A673 (cell line): ENCODE data around the gene ARID3A. TPM values are rescaled to one million over a fixed set of nuclear protein-coding genes. Genes with fewer than 3 reads are reported as not detected.

ENCODE experiments used
- BruUV-seq: library from RNA; stranded (reverse); fragments of 400-500 nt; replicated peaks from 2 replicates; lab custom pipeline; 2021; lab: Mats Ljungman, UMichigan
- CTCF ChIA-PET: fragments of 300-600 bp; sonication (Branson Sonifier 250); formaldehyde crosslinking; loops from one replicate; lab custom pipeline; 2022; ENCODE audit warnings: antibody characterized with exemption; lab: Charles Lee
- POLR2A ChIA-PET: fragments of 300-600 bp; sonication (Branson Sonifier 250); formaldehyde crosslinking; loops from one replicate; lab custom pipeline; 2022; ENCODE audit warnings: antibody characterized with exemption; ENCODE audit not compliant: low non-redundant PET; lab: Charles Lee
- DNase-seq: peaks from one replicate; pipeline ENCODE4 v3.0.0-alpha.2; 2015; ENCODE audit warnings: low spot score
- H3K27ac ChIP-seq: fragments of 200-600 bp; sonication (generic); 2 replicates; pipeline ENCODE4 v1.5.1; 2016; ENCODE audit warnings: mixed run types, low read depth, mild to moderate bottlenecking, mixed read lengths, antibody characterized with exemption, low read length; ENCODE audit not compliant: poor library complexity, severe bottlenecking
- H3K27me3 ChIP-seq: fragments of 200-600 bp; sonication (generic); replicated peaks from 2 replicates; pipeline ENCODE4 v1.6.1; 2017; ENCODE audit warnings: mixed run types, low read depth, mild to moderate bottlenecking, mixed read lengths, antibody characterized with exemption, low read length; ENCODE audit not compliant: insufficient read depth, poor library complexity
- H3K36me3 ChIP-seq: fragments of 200-600 bp; sonication (generic); 2 replicates; pipeline ENCODE4 v1.6.1; 2016; ENCODE audit warnings: mixed run types, mild to moderate bottlenecking, mixed read lengths, antibody characterized with exemption, low read length; ENCODE audit not compliant: insufficient read depth, poor library complexity, severe bottlenecking
- H3K4me1 ChIP-seq: fragments of 200-600 bp; sonication (generic); 2 replicates; pipeline ENCODE4 v1.6.1; 2017; ENCODE audit warnings: mixed run types, mild to moderate bottlenecking, mixed read lengths, antibody characterized with exemption, low read length; ENCODE audit not compliant: insufficient read depth, poor library complexity, severe bottlenecking
- H3K4me3 ChIP-seq: fragments of 200-600 bp; sonication (generic); 2 replicates; pipeline ENCODE4 v1.5.1; 2016; ENCODE audit warnings: low read depth, mixed run types, mild to moderate bottlenecking, mixed read lengths, low read length; ENCODE audit not compliant: poor library complexity, severe bottlenecking
- H3K9me3 ChIP-seq: fragments of 200-600 bp; sonication (generic); 2 replicates; pipeline ENCODE4 v1.6.1; 2016; ENCODE audit warnings: mixed run types, low read depth, mild to moderate bottlenecking, mixed read lengths, antibody characterized with exemption, low read length; ENCODE audit not compliant: poor library complexity, severe bottlenecking
- CTCF ChIP-seq: fragments of 300-800, 200-600 bp; sonication (generic); conservative IDR thresholded peaks from 2 replicates; pipeline ENCODE4 v1.5.1; 2017; ENCODE audit warnings: low read depth, mild to moderate bottlenecking, antibody characterized with exemption, low read length, moderate library complexity, mixed read lengths
- EZH2 ChIP-seq: fragments of 200-600 bp; sonication (generic); IDR thresholded peaks from 2 replicates; pipeline ENCODE4 v1.6.1; 2017; ENCODE audit warnings: borderline replicate concordance, low read depth, mild to moderate bottlenecking, mixed read lengths, antibody characterized with exemption, low read length; ENCODE audit not compliant: poor library complexity, severe bottlenecking
- intact Hi-C: fragments of 100-400 bp; cut with micrococcal nuclease; formaldehyde crosslinking; loops from one replicate; pipeline ENCODE4 v1.10.0; 2022; ENCODE audit not compliant: unreplicated experiment
- total RNA-seq: library from RNA; stranded (reverse); gene quantifications from 2 replicates; pipeline ENCODE4 v1.2.3, GENCODE V29; 2021

The ARID3A gene
- total RNA-seq, 1 experiment from 2014 or later: 19.6 TPM

GRCh38 chr19:1018393-1018792 lies 92.6 kb downstream of the ARID3A start:
- H3K9me3 ChIP-seq: no peaks in the 10 kb centered on the region
- BruUV-seq: no TSS peak
- no peak for DNase-seq
- no peak overlapping the region for H3K4me3 ChIP-seq
- H3K36me3 ChIP-seq: peaks cover 11% of the 10 kb centered on the region
- TF ChIP-seq CTCF: no peak
- no peak for TF ChIP-seq EZH2
- CTCF ChIA-PET: no interaction called here
- intact Hi-C loops: no loop called here
- H3K27ac ChIP-seq: peak overlapping the region; percentile 61
- peaks cover 30% of the 10 kb centered on the region for H3K4me1 ChIP-seq
- H3K27me3 ChIP-seq: no peaks in the 10 kb centered on the region
- POLR2A ChIA-PET: no interaction called here

GRCh38 chr19:1018932-1019615 lies 93.2 kb downstream of the ARID3A start:
- no peak for DNase-seq
- peaks cover 30% of the 10 kb centered on the region for H3K4me1 ChIP-seq
- H3K36me3 ChIP-seq: peaks cover 6% of the 10 kb centered on the region
- H3K9me3 ChIP-seq: no peaks in the 10 kb centered on the region
- POLR2A ChIA-PET: interaction anchor here (0.6 kb wide), 1 partner anchor 98 kb away, joined by 9 read pairs; no protein-coding TSS in a partner anchor
- peak overlapping the region; percentile 100 for H3K4me3 ChIP-seq
- intact Hi-C loops: no loop called here
- no TSS peak for BruUV-seq
- H3K27me3 ChIP-seq: no peaks in the 10 kb centered on the region
- CTCF ChIA-PET: no interaction called here
- TF ChIP-seq EZH2 (no peak), CTCF (no peak)
- peak overlapping the region; percentile 98 for H3K27ac ChIP-seq

GRCh38 chr19:1019616-1019961 lies 93.8 kb downstream of the ARID3A start:
- no peaks in the 10 kb centered on the region for H3K27me3 ChIP-seq
- no peak for TF ChIP-seq EZH2
- TF ChIP-seq CTCF: no peak
- ChIA-PET POLR2A (interaction anchor here (0.6 kb wide), 1 partner anchor 99 kb away, joined by 9 read pairs; no protein-coding TSS in a partner anchor), CTCF (no interaction called here)
- no peak for DNase-seq
- intact Hi-C loops: no loop called here
- peak overlapping the region; percentile 98 for H3K27ac ChIP-seq
- H3K36me3 ChIP-seq: peaks cover 5% of the 10 kb centered on the region
- no TSS peak for BruUV-seq
- peaks cover 30% of the 10 kb centered on the region for H3K4me1 ChIP-seq
- no peaks in the 10 kb centered on the region for H3K9me3 ChIP-seq
- H3K4me3 ChIP-seq: peak overlapping the region; percentile 100
